GM18868 (cell line): ENCODE measurements around the gene HNRNPA0.
"Not testable (repeated sequence)": the region's sequence is repeated elsewhere in the genome, so short reads cannot be mapped to it uniquely, and the experiment has no call there.

Experiments
- ATAC-seq: cut with Tn5 transposase; IDR thresholded peaks from one replicate; pipeline ENCODE4 v1.9.1; 2021; ENCODE audit warnings: mild to moderate bottlenecking, moderate library complexity; ENCODE audit not compliant: unreplicated experiment

HNRNPA0 gene

GRCh38 chr5:137754188-137754960 is at the start of gene HNRNPA0:
Gene HNRNPA0 (minus strand): TSS chr5:137754363. CDS start chr5:137754066, 297 bp downstream.
- peak; percentile 82 for ATAC-seq

GRCh38 chr5:137802282-137803210 is 48.4 kb upstream of the HNRNPA0 start:
- no peak for ATAC-seq

- ATAC-seq, result no peak
Measured at GRCh38 chr5:137800700-137801411, 46.7 kb upstream of the HNRNPA0 start.

- ATAC-seq, result no peak
Measured at GRCh38 chr5:137796279-137796678, 42.1 kb upstream of the HNRNPA0 start.

GRCh38 chr5:137794863-137795262 is 40.7 kb upstream of the HNRNPA0 start:
- no peak for ATAC-seq

GRCh38 chr5:137792303-137792702 is 38.1 kb upstream of the HNRNPA0 start:
- no peak for ATAC-seq

GRCh38 chr5:137791799-137792198 is 37.6 kb upstream of the HNRNPA0 start:
- ATAC-seq, result no peak

- ATAC-seq, result no peak
Measured at GRCh38 chr5:137791387-137791786, 37.2 kb upstream of the HNRNPA0 start.

GRCh38 chr5:137788560-137788959 is 34.4 kb upstream of the HNRNPA0 start:
- not testable (repeated sequence) for ATAC-seq

GRCh38 chr5:137782984-137783536 is 28.9 kb upstream of the HNRNPA0 start:
- ATAC-seq, result no peak

GRCh38 chr5:137782055-137782454 is 27.9 kb upstream of the HNRNPA0 start:
- ATAC-seq, result no peak

- ATAC-seq, result no peak
Measured at GRCh38 chr5:137778772-137779564, 24.8 kb upstream of the HNRNPA0 start.

GRCh38 chr5:137767937-137768336 is 13.8 kb upstream of the HNRNPA0 start:
- not testable (repeated sequence) for ATAC-seq

- no peak for ATAC-seq
Measured at GRCh38 chr5:137761566-137761965, 7.4 kb upstream of the HNRNPA0 start.

GRCh38 chr5:137760719-137761516 is 6.8 kb upstream of the HNRNPA0 start:
- no peak for ATAC-seq

GRCh38 chr5:137760294-137760693 is 6.1 kb upstream of the HNRNPA0 start:
- no peak for ATAC-seq

GRCh38 chr5:137758715-137759306 is 4.6 kb upstream of the HNRNPA0 start:
- peak; percentile 30 for ATAC-seq

- no peak for ATAC-seq
Measured at GRCh38 chr5:137758121-137758520, 4.0 kb upstream of the HNRNPA0 start.

- ATAC-seq, result no peak
Measured at GRCh38 chr5:137757634-137758033, 3.5 kb upstream of the HNRNPA0 start.
